ENCODE data around the gene TRPV5.

Gene TRPV5

DNA sequence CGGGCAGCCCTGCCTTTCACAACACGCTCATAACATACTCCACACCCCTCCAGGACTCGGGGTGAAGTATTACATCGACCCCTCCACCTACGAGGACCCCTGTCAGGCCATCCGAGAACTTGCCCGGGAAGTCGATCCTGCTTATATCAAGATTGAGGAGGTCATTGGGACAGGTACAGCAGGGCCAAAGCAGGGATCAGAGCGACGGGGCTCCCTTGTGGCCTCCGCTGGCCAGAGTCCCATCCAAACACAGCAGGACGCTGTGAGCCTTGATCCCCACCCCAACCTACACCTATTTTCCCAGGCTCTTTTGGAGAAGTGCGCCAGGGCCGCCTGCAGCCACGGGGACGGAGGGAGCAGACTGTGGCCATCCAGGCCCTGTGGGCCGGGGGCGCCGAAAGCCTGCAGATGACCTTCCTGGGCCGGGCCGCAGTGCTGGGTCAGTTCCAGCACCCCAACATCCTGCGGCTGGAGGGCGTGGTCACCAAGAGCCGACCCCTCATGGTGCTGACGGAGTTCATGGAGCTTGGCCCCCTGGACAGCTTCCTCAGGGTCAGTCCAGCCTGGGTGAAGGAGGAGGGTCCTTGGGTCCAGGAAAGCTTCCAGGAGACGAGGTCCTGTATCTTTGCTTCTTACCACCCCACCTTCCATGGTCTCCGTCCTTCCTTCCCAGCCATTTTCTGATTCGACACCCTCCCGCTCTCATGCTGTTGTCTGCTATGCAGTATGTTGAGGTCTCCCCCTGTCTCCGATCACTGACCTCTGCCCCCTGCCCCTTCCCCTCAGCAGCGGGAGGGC lies 65.2 kb downstream of the TRPV5 start:
- no peak for DNase-seq

DNA sequence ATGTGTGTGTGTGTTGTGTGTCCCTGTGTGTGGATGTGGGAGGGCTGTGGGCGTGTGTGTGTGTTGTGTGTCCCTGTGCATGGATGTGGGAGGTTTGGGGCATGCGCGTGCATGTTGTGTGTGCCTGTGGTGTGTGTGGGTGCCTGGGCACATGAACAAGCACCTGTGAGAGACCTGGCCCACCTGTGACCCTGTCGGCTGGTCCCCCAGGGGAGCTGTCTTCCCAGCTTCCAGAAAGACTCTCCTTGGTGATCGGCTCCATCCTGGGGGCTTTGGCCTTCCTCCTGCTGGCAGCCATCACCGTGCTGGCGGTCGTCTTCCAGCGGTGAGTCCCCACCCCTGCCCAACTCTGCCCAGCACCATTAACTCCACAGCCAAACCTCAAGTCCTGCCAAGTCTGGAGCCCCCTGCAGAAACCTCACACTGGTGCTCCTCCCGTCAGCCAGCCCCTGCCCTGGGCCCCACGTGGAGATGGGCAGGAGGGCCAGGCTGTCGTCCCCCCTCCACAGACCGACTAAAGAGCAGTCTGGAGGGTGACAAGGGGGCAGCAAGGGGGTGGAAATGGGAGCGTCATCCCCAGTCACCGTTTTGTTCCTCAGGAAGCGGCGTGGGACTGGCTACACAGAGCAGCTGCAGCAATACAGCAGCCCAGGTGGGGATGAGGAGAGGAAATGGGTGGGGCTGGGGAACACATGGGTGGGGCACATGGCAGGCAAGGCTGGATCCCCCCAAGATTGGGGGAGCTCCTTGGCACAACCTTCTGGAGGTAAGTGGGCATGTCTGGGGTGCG lies 66.0 kb downstream of the TRPV5 start:
- DNase-seq, result no peak

GRCh38 chr7:142867097-142867378 lies 66.5 kb downstream of the TRPV5 start:
- no peak for DNase-seq

DNA sequence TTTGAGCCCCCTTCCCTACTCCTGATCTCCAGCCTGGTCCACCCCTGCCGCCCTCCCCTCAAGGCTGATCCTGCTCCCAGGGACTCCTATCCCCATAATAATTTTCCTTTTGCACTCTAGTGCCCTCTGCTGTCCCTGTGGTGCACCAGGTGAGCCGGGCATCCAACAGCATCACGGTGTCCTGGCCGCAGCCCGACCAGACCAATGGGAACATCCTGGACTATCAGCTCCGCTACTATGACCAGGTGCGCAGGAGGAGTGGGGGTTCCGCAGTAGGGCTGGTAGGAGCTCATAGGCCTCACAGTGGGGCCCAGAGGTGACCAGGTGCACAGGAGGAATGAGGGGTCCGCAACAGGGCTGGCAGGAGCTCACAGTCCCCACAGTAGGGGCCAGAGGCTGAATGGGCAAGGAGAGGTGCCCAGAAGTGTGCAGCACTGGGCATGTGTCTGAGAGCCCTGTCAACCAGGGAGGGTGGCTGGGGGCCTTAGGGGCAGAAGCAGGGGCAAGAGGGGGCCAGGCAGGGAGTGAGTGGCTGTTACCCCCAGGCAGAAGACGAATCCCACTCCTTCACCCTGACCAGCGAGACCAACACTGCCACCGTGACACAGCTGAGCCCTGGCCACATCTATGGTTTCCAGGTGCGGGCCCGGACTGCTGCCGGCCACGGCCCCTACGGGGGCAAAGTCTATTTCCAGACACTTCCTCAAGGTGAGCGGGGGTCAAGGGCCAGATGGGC lies 67.0 kb downstream of the TRPV5 start:
- DNase-seq, result peak; percentile 11

- no peak for DNase-seq
Measured at GRCh38 chr7:142865766-142866165, 67.8 kb downstream of the TRPV5 start.

GRCh38 chr7:142864980-142865747 lies 68.4 kb downstream of the TRPV5 start:
- DNase-seq, result no peak

- no peak for DNase-seq
Measured at GRCh38 chr7:142863891-142864685, 69.5 kb downstream of the TRPV5 start.

DNA sequence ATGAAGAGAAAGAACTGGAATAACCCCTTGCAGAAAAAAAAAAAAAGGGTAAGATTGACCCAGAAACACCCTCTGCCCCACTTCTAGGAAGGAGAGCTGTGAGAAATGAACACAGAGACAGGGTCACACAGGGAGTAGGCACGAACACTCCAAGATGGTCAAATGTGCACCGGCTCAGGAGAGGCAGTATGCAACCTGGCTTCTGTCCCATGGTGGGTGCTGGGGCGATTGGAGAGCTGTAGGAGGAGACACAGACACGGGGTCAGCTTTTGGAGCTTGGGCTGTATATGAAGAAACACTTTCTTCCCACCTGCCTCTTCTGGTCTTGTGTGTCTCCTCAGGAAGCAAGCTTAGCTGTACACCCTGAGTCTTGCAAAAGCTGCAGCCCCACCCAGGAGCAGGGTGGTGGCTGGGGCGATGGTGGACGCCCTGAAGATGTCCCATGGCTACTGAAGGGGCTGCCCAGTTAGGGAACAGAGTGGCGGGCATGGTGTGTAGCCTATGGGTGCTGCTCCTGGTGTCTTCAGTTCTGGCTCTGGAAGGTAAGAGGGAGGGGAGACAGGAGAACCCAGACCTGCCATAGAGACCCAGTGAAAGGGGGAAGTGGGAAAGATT lies 70.7 kb downstream of the TRPV5 start:
- DNase-seq, result no peak

DNA sequence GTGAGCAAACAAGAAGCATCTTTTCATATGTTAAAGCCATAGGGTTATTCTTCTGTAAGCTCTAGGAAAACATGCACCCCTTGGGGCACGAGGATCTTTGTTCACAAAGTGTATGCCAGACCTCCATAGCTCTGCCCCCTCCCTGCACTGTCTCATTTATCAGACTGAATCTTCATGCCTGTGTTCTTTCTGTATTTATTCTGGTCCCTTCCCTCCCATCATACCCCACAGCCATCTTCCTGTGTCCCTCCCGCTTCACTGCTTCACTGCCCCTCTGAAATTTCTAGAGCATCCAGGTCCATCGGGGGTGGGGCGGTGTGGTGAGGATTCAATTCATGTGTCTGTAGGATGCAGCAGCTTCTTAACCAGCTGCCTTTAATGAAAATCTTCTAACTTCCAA lies 71.2 kb downstream of the TRPV5 start:
- DNase-seq, result no peak

GRCh38 chr7:142860968-142861367 lies 72.6 kb downstream of the TRPV5 start:
- DNase-seq, result no peak

- DNase-seq, result peak; percentile 45
Measured at GRCh38 chr7:142859829-142860228, 73.7 kb downstream of the TRPV5 start.

- DNase-seq, result no peak
Measured at GRCh38 chr7:142859411-142859810, 74.1 kb downstream of the TRPV5 start.
